HEK293 (cell line): ENCODE data around the gene SNX13.
"Not testable (repeated sequence)": the region's sequence is repeated elsewhere in the genome, so short reads cannot be mapped to it uniquely, and the experiment has no call there.

Experiments used
- CTCF ChIA-PET: fragments of 350-600 bp; formaldehyde crosslinking; extraction: SDS; loops from one replicate; lab custom pipeline; 2021; ENCODE audit warnings: antibody characterized with exemption; lab: Yijun Ruan, JAX
- POLR2A ChIA-PET: fragments of 300-600 bp; formaldehyde crosslinking; extraction: SDS; loops from one replicate; lab custom pipeline; 2020; ENCODE audit warnings: antibody characterized with exemption, inconsistent platforms; lab: Yijun Ruan, JAX
- H3K27ac ChIP-seq: fragments of 200-500 bp; sonication (Bioruptor generic); 2 replicates; pipeline ENCODE4 v1.5.1; 2014; ENCODE audit warnings: low read depth, low read length, control low read depth, inconsistent platforms; ENCODE audit errors: extremely low read depth
- H3K36me3 ChIP-seq, 2 experiments: fragments of 200-500 bp in 1 of 2; sonication (Bioruptor generic) in 1 of 2; 1 replicate in 1 of 2; 2 replicates in 1 of 2; pipeline ENCODE4 v1.5.1; 2014 to 2017; ENCODE audit warnings: inconsistent platforms in 2 of 2, low read length in 2 of 2; ENCODE audit not compliant: control insufficient read depth in 2 of 2, insufficient read depth in 1 of 2
- H3K4me1 ChIP-seq: fragments of 200-500 bp; sonication (Bioruptor generic); 2 replicates; pipeline ENCODE4 v1.5.1; 2014; ENCODE audit warnings: mild to moderate bottlenecking, low read length, inconsistent platforms; ENCODE audit not compliant: control insufficient read depth, insufficient read depth
- H3K4me3 ChIP-seq: 2 replicates; pipeline ENCODE4 v1.5.1; 2011; ENCODE audit warnings: low read depth, mild to moderate bottlenecking, control low read depth, low read length, moderate library complexity
- H3K9me3 ChIP-seq: fragments of 200-500 bp; sonication (Bioruptor generic); 2 replicates; pipeline ENCODE4 v1.5.1; 2014; ENCODE audit warnings: low read depth, low read length, inconsistent platforms; ENCODE audit not compliant: control insufficient read depth, insufficient read depth
- CTCF ChIP-seq: fragments of 450-650 bp; formaldehyde crosslinking; IDR thresholded peaks from 2 replicates; pipeline ENCODE4 v1.5.1; 2016; ENCODE audit warnings: missing biosample characterization, missing genetic modification characterization
- GLIS1 ChIP-seq: fragments of 450-650 bp; formaldehyde crosslinking; IDR thresholded peaks from 2 replicates; pipeline ENCODE4 v1.5.1; 2016; ENCODE audit warnings: missing biosample characterization, missing genetic modification characterization
- SCRT2 ChIP-seq: fragments of 450-650 bp; formaldehyde crosslinking; IDR thresholded peaks from 2 replicates; pipeline ENCODE4 v1.5.1; 2016; ENCODE audit warnings: missing biosample characterization, missing genetic modification characterization
- ZBTB48 ChIP-seq: fragments of 450-650 bp; formaldehyde crosslinking; IDR thresholded peaks from 2 replicates; pipeline ENCODE4 v1.5.1; 2016; ENCODE audit warnings: missing biosample characterization, missing genetic modification characterization
- ZNF132 ChIP-seq: fragments of 450-650 bp; formaldehyde crosslinking; IDR thresholded peaks from 2 replicates; pipeline ENCODE4 v1.5.1; 2017; ENCODE audit warnings: missing biosample characterization, missing genetic modification characterization, borderline replicate concordance
- ZNF155 ChIP-seq: fragments of 450-650 bp; formaldehyde crosslinking; IDR thresholded peaks from 2 replicates; pipeline ENCODE4 v1.5.1; 2016; ENCODE audit warnings: missing biosample characterization, missing genetic modification characterization
- ZNF18 ChIP-seq: fragments of 450-650 bp; formaldehyde crosslinking; IDR thresholded peaks from 2 replicates; pipeline ENCODE4 v1.5.1; 2016; ENCODE audit warnings: missing biosample characterization, missing genetic modification characterization
- ZNF280D ChIP-seq: fragments of 450-650 bp; formaldehyde crosslinking; IDR thresholded peaks from 2 replicates; pipeline ENCODE4 v1.5.1; 2016; ENCODE audit warnings: missing biosample characterization, missing genetic modification characterization
- ZNF302 ChIP-seq: fragments of 450-650 bp; formaldehyde crosslinking; IDR thresholded peaks from 2 replicates; pipeline ENCODE4 v1.5.1; 2016; ENCODE audit warnings: missing biosample characterization, missing genetic modification characterization, low read depth
- ZNF580 ChIP-seq: fragments of 450-650 bp; formaldehyde crosslinking; IDR thresholded peaks from 2 replicates; pipeline ENCODE4 v1.5.1; 2016; ENCODE audit warnings: missing biosample characterization, missing genetic modification characterization

Gene SNX13

GRCh38 chr7:17815318-17815717 lies 125.0 kb downstream of the SNX13 start:
- Histone ChIP-seq H3K4me1 (no peaks in the 10 kb centered on the region), H3K4me3 (no peak overlapping the region), H3K36me3 (peaks cover 3 to 10% of the 10 kb centered on the region in 2 experiments; a peak in 2 of 3 replicates), H3K27ac (no peak overlapping the region), H3K9me3 (no peaks in the 10 kb centered on the region)
- TF ChIP-seq ZNF155 (tag by site-specific recombination) (no peak), ZNF280D (tag by site-specific recombination) (no peak), SCRT2 (tag by site-specific recombination) (0 out of 2 replicates have a peak, but pooled peaks have one; percentile 37), ZNF18 (no peak), ZNF580 (tag by site-specific recombination) (no peak)
- ChIA-PET POLR2A (interaction anchor here (0.5 kb wide), 1 partner anchor 122 kb away, joined by 3 read pairs; no protein-coding TSS in a partner anchor), CTCF (interaction anchor here (0.8 kb wide), 1 partner anchor 1090 kb away, joined by 3 read pairs; no protein-coding TSS in a partner anchor)

- Histone ChIP-seq H3K36me3 (peaks cover 3 to 10% of the 10 kb centered on the region in 2 experiments; a peak in 2 of 3 replicates), H3K4me1 (no peaks in the 10 kb centered on the region), H3K27ac (no peak overlapping the region), H3K9me3 (no peaks in the 10 kb centered on the region), H3K4me3 (no peak overlapping the region)
- ChIA-PET POLR2A (no interaction called here), CTCF (interaction anchor here (0.7 kb wide), 1 partner anchor 852 kb away, joined by 3 read pairs; no protein-coding TSS in a partner anchor)
- TF ChIP-seq ZBTB48 (tag by site-specific recombination): no peak
- no peak for TF ChIP-seq ZNF302 (tag by site-specific recombination)
- TF ChIP-seq CTCF (tag by site-specific recombination): no peak
- no peak for TF ChIP-seq ZNF132
- TF ChIP-seq GLIS1 (tag by site-specific recombination): no peak
- TF ChIP-seq ZNF18: no peak
- TF ChIP-seq, all 188 proteins: peak for 0
These were observed 126.2 kb downstream of the SNX13 start for GRCh38 chr7:17814058-17814457.

- H3K27ac ChIP-seq, H3K4me3 ChIP-seq, POLR2A ChIA-PET, H3K4me1 ChIP-seq, H3K9me3 ChIP-seq, H3K36me3 ChIP-seq: not testable (repeated sequence)
- CTCF ChIA-PET: interaction anchor here (0.7 kb wide), 1 partner anchor 32 kb away, joined by 3 read pairs; no protein-coding TSS in a partner anchor
These were observed 131.1 kb downstream of the SNX13 start for GRCh38 chr7:17809215-17809614.
